KMS-11 (cell line): ENCODE results near the gene ARMCX1.

ENCODE experiments used
- H2AFZ ChIP-seq: fragments of 200-600 bp; sonication (generic); 2 replicates; pipeline ENCODE4 v1.6.1; 2016; ENCODE audit warnings: antibody characterized with exemption, mixed run types, low read depth
- H3K27ac ChIP-seq: fragments of 200-600 bp; sonication (generic); 2 replicates; pipeline ENCODE4 v1.6.1; 2016; ENCODE audit warnings: mild to moderate bottlenecking, mixed run types
- H3K27me3 ChIP-seq: fragments of 200-600 bp; sonication (generic); 2 replicates; pipeline ENCODE4 v1.6.1; 2017; ENCODE audit warnings: mild to moderate bottlenecking, low read depth, mixed run types, moderate library complexity; ENCODE audit not compliant: insufficient read depth
- H3K36me3 ChIP-seq: fragments of 200-600 bp; sonication (generic); 2 replicates; pipeline ENCODE4 v1.6.1; 2017; ENCODE audit warnings: mild to moderate bottlenecking, mixed run types; ENCODE audit not compliant: insufficient read depth
- H3K4me1 ChIP-seq: fragments of 200-600 bp; sonication (generic); 2 replicates; pipeline ENCODE4 v1.6.1; 2016; ENCODE audit warnings: mild to moderate bottlenecking, low read depth, mixed run types; ENCODE audit not compliant: poor library complexity, severe bottlenecking
- H3K4me2 ChIP-seq: fragments of 200-600 bp; sonication (generic); 2 replicates; pipeline ENCODE4 v1.7.0; 2016; ENCODE audit warnings: mild to moderate bottlenecking, mixed run types
- H3K4me3 ChIP-seq: fragments of 200-600 bp; sonication (generic); IDR thresholded peaks from 2 replicates; pipeline ENCODE4 v1.6.1; 2017; ENCODE audit warnings: low read depth, low read length, mixed read lengths; ENCODE audit not compliant: insufficient read depth
- H3K79me2 ChIP-seq: fragments of 200-600 bp; sonication (generic); 2 replicates; pipeline ENCODE4 v1.6.1; 2016; ENCODE audit warnings: low read depth, mixed run types; ENCODE audit not compliant: insufficient read depth
- H3K9ac ChIP-seq: fragments of 200-600 bp; sonication (generic); 2 replicates; pipeline ENCODE4 v1.6.1; 2016; ENCODE audit warnings: mild to moderate bottlenecking, mixed run types
- H4K20me1 ChIP-seq: fragments of 200-600 bp; sonication (generic); 2 replicates; pipeline ENCODE4 v1.6.1; 2016; ENCODE audit warnings: mild to moderate bottlenecking, mixed run types; ENCODE audit not compliant: insufficient read depth
- CTCF ChIP-seq: fragments of 200-600 bp; sonication (generic); conservative IDR thresholded peaks from 2 replicates; pipeline ENCODE4 v1.6.1; 2017; ENCODE audit warnings: low read depth, mild to moderate bottlenecking, antibody characterized with exemption, low read length, moderate library complexity, mixed read lengths

Gene ARMCX1

GRCh38 chrX:101539116-101539515 lies 11.2 kb upstream of the ARMCX1 start:
- Histone ChIP-seq H4K20me1 (no peaks in the 10 kb centered on the region), H2AFZ (no peak overlapping the region), H3K27me3 (no peaks in the 10 kb centered on the region), H3K79me2 (no peaks in the 10 kb centered on the region), H3K36me3 (no peaks in the 10 kb centered on the region), H3K9ac (no peak overlapping the region), H3K4me1 (no peaks in the 10 kb centered on the region), H3K4me3 (no peak overlapping the region), H3K27ac (no peak overlapping the region), H3K4me2 (no peak overlapping the region)
- TF ChIP-seq CTCF: no peak

GRCh38 chrX:101550751-101551379 lies 518 bp downstream of the ARMCX1 start:
- Histone ChIP-seq H3K79me2 (no peaks in the 10 kb centered on the region), H3K36me3 (no peaks in the 10 kb centered on the region), H3K4me3 (no peak overlapping the region), H3K4me2 (no peak overlapping the region), H3K27me3 (no peaks in the 10 kb centered on the region), H3K9ac (no peak overlapping the region), H2AFZ (no peak overlapping the region), H3K4me1 (no peaks in the 10 kb centered on the region), H4K20me1 (no peaks in the 10 kb centered on the region), H3K27ac (no peak overlapping the region)
- TF ChIP-seq CTCF: no peak

GRCh38 chrX:101551380-101551767 lies 1.0 kb downstream of the ARMCX1 start:
- no peaks in the 10 kb centered on the region for H4K20me1 ChIP-seq
- no peak overlapping the region for H3K4me3 ChIP-seq
- no peak overlapping the region for H3K9ac ChIP-seq
- no peaks in the 10 kb centered on the region for H3K4me1 ChIP-seq
- no peak overlapping the region for H3K27ac ChIP-seq
- H3K4me2 ChIP-seq: no peak overlapping the region
- no peaks in the 10 kb centered on the region for H3K79me2 ChIP-seq
- no peak for TF ChIP-seq CTCF
- H2AFZ ChIP-seq: no peak overlapping the region
- H3K27me3 ChIP-seq: no peaks in the 10 kb centered on the region
- no peaks in the 10 kb centered on the region for H3K36me3 ChIP-seq

- H3K27me3 ChIP-seq: no peaks in the 10 kb centered on the region
- no peak overlapping the region for H3K9ac ChIP-seq
- no peak overlapping the region for H2AFZ ChIP-seq
- no peaks in the 10 kb centered on the region for H3K4me1 ChIP-seq
- no peaks in the 10 kb centered on the region for H3K79me2 ChIP-seq
- no peaks in the 10 kb centered on the region for H4K20me1 ChIP-seq
- H3K4me2 ChIP-seq: no peak overlapping the region
- TF ChIP-seq CTCF: no peak
- H3K27ac ChIP-seq: no peak overlapping the region
- H3K36me3 ChIP-seq: no peaks in the 10 kb centered on the region
- no peak overlapping the region for H3K4me3 ChIP-seq
These were observed 2.4 kb downstream of the ARMCX1 start for GRCh38 chrX:101552714-101553113.
